LNCAP (cell line): Measurements from ENCODE around the gene CCDC159.

ENCODE experiments used
- CTCF ChIP-seq: fragments of 450-650 bp; IDR thresholded peaks from 2 replicates; pipeline ENCODE4 v1.5.1; 2017; ENCODE audit warnings: mild to moderate bottlenecking

The CCDC159 gene

GRCh38 chr19:11387162-11388034 is 41.1 kb downstream of the CCDC159 start:
- TF ChIP-seq CTCF = no peak

DNA sequence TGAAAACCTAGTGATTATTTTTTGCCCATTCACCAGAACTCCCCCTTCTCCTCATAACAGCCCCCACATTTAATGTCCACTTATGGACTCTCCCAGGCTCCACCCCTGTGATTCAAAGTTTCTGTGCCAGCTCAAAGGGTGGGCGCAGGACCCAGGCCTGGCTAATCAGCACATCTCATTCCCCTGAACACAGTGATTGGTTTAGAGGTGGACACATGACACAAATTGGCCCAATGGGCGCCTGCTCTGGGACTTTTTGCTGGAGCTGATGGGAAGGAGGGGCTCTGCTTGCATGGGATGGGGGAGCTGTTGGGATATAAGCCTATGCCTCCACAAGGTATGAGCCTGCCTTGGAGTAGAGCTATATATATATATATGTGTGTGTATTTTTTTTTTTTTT is 44.0 kb downstream of the CCDC159 start:
- no peak for TF ChIP-seq CTCF

- no peak for TF ChIP-seq CTCF
These were observed 44.8 kb downstream of the CCDC159 start for GRCh38 chr19:11390933-11391680.

DNA sequence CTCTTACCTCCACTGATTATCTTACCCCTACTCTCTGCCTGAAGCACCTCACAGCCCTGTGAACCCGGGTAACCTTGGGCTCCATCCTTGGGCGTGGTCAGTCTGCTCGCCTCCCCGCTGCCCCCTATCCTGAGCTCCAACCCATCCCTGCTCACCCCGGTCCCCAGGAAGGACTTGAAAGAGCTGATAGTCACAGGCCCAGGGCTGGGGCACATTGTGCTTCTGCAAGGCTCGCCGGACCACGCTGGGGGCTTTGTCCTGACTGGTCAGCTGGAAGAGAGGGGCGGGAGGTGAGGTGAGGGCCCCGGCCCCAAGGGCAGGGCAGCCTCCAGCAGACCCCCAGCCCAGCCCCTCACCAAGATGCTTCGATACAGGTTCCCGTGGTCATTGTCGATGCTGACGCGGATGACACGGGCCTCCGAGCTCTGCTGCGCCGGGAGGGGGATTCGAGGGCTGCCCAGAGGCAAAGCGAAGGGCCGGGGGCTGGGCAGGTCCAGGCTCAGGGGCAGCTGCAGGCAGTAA is 50.8 kb downstream of the CCDC159 start:
- no peak for TF ChIP-seq CTCF

GRCh38 chr19:11399667-11400066 is 53.3 kb downstream of the CCDC159 start:
- TF ChIP-seq CTCF = no peak

DNA sequence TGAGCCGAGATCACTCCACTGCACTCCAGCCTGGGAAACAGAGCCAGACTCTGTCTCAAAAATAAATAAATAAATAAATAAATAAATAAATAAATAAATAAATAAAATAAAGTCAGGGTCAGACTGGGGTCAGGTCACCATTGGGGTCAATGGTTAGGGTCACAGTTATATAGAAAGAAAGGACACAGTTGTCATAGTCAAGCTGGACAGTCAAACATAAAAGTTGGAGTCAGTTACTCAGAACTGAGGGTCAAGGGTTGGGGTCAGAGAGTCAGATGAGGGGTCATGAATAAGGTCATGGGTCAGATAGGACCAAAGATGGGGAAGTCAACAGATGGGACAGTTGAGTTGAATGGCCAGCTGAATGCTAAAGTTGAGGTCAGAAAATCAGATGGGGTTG is 54.5 kb downstream of the CCDC159 start:
- no peak for TF ChIP-seq CTCF

- no peak for TF ChIP-seq CTCF
These were observed 55.7 kb downstream of the CCDC159 start for GRCh38 chr19:11401808-11402543.
